Testis (tissue), 3 donors: ENCODE data around the gene TMEM40. TPM values are rescaled to one million over a fixed set of nuclear protein-coding genes. Genes with fewer than 3 reads are reported as not detected.
"Not testable (repeated sequence)": the region's sequence is repeated elsewhere in the genome, so short reads cannot be mapped to it uniquely, and the experiment has no call there.

ENCODE experiments used
- DNase-seq: peaks from one replicate; pipeline ENCODE4 v3.0.0-alpha.2; 2019
- H3K27ac ChIP-seq, 2 donors: fragments of 200-600 bp; sonication (generic); one replicate each; pipeline ENCODE4 v1.5.1; 2019
- H3K27me3 ChIP-seq: fragments of 200-600 bp; sonication (generic); one replicate; pipeline ENCODE4 v1.5.1; 2019
- H3K36me3 ChIP-seq: fragments of 200-600 bp; sonication (generic); one replicate; pipeline ENCODE4 v1.5.1; 2017; ENCODE audit warnings: low read depth; ENCODE audit errors: missing control alignments
- H3K4me1 ChIP-seq: fragments of 200-600 bp; sonication (generic); one replicate; pipeline ENCODE4 v1.5.1; 2019
- H3K4me3 ChIP-seq, 2 donors: fragments of 200-600 bp; sonication (generic); one replicate each; pipeline ENCODE4 v1.5.1; 2017 to 2019
- H3K9me3 ChIP-seq: fragments of 200-600 bp; sonication (generic); one replicate; pipeline ENCODE4 v1.5.1; 2017
- POLR2A ChIP-seq: fragments of 450-650 bp; IDR thresholded peaks from one replicate; pipeline ENCODE4 v1.6.1; 2017; ENCODE audit warnings: antibody characterized with exemption, mild to moderate bottlenecking, moderate library complexity
- WGBS, 2 donors: methylation state at CpG; one replicate each; pipeline ENCODE4 v1.1.5; 2018; 5-methylcytosine and 5-hydroxymethylcytosine counted together
- intact Hi-C: fragments of 100-400 bp; cut with DNase I; formaldehyde crosslinking; loops from one replicate; pipeline ENCODE4 v1.15.1; 2023; ENCODE audit warnings: low total_unique reads
- polyA plus RNA-seq: library from polyadenylated mRNA; stranded (reverse); fragments of 350-450 nt; fragmentation: Illumina TruSeq; extraction: RNeasy Lipid Tissue Mini Kit (QIAGEN cat#74804); gene quantifications from one replicate; pipeline ENCODE4 v1.2.3, GENCODE V29; 2014; ENCODE audit warnings: low read depth, low replicate concordance; ENCODE audit not compliant: insufficient read depth
- total RNA-seq, 2 donors: library from RNA; depleted of rRNA; stranded (reverse); fragments of >200 nt; gene quantifications; one replicate each; pipeline ENCODE4 v1.2.3, GENCODE V29; 2016
- TF ChIP-seq, protein P1 (sequence below), 3 experiments: fragments of 450-650 bp in 2 of 3; fragments of 200-600 bp in 1 of 3; sonication (generic) in 1 of 3; IDR thresholded peaks; one replicate each; pipeline ENCODE4 v1.5.1; 2016 to 2019; ENCODE audit warnings: antibody characterized with exemption in 3 of 3, mild to moderate bottlenecking in 2 of 3, moderate library complexity in 1 of 3

TMEM40 gene
- total and polyA plus RNA-seq, 3 donors from 2014 or later, result 0.96 to 1.7 (median 1.5) TPM

- intact Hi-C loops, result no loop called here
- no peaks in the 10 kb centered on the region for H3K36me3 ChIP-seq
- peak overlapping the region; percentile 70 to 92 for H3K4me3 ChIP-seq
- 22 to 27% methylated on average over 14 to 16 of the region's 17 CpGs for WGBS, 2 donors
- DNase-seq, result no peak
- no peak for TF ChIP-seq POLR2A
- TF ChIP-seq, protein P1, sequence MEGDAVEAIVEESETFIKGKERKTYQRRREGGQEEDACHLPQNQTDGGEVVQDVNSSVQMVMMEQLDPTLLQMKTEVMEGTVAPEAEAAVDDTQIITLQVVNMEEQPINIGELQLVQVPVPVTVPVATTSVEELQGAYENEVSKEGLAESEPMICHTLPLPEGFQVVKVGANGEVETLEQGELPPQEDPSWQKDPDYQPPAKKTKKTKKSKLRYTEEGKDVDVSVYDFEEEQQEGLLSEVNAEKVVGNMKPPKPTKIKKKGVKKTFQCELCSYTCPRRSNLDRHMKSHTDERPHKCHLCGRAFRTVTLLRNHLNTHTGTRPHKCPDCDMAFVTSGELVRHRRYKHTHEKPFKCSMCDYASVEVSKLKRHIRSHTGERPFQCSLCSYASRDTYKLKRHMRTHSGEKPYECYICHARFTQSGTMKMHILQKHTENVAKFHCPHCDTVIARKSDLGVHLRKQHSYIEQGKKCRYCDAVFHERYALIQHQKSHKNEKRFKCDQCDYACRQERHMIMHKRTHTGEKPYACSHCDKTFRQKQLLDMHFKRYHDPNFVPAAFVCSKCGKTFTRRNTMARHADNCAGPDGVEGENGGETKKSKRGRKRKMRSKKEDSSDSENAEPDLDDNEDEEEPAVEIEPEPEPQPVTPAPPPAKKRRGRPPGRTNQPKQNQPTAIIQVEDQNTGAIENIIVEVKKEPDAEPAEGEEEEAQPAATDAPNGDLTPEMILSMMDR (IDR thresholded peaks at IDR 0.05), result no peak
- H3K27me3 ChIP-seq, result no peaks in the 10 kb centered on the region
- no peaks in the 10 kb centered on the region for H3K9me3 ChIP-seq
- peak overlapping the region; percentile 90 to 95 for H3K27ac ChIP-seq
- H3K4me1 ChIP-seq, result peaks cover 31% of the 10 kb centered on the region
Observed at GRCh38 chr3:12797124-12797891, 38.2 kb upstream of the TMEM40 start.

DNA sequence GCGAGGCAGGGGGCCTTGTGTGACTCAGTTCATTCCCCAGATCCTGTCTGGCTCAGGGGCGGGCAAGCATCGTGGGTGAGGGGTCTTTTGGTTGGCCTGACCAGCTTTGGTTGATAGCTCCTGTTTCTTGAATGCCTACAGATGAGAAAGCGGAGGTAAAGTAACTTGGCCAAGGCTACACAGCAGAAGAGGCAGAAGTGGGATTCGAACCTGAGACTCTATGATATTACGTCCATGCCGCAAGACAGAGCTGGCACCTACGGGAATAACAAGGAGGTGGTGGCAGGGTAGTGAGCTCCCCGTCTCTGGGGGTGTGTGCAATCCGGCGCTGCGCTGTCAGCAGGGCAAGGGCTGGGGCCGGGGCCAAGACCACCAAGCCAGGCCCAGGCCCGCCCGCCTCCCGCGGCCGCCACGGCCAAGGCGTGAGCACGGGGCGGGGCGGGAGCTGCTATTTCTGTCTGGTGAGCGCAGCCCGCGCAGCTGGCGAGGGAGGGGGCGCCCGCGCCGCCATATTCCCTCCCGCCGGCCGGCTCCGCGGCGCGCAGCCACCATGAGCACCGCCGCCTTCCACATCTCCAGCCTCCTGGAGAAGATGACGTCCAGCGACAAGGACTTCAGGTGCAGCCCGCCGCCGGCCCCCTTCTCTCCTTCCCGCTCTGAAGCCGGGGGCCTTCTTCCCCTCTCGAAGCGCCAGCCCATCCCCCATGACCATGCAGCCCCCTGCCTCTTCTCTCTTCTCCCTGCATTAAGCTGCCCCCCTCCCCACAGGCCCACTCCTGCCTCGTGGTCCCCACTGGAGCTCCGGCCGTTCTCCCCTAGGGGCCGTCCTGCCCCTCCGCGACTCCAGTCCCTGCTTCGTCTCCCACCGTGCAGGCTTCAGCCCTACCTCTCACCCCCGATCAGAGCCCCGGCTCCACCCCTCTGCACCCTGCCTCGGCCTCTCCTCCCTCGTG, 37.4 kb upstream of the TMEM40 start, which contains the start of gene CAND2:
CAND2 (plus strand) TSS at position 510 of the 953 bp plus-strand sequence; CDS start at position 551, 41 bp downstream.
- DNase-seq, result peak; percentile 84
- intact Hi-C loops, result no loop called here

GRCh38 chr3:12793701-12794100, 34.6 kb upstream of the TMEM40 start:
- no peaks in the 10 kb centered on the region for H3K9me3 ChIP-seq
- H3K4me3 ChIP-seq, result no peak overlapping the region
- WGBS, 2 donors, result 51 to 55% methylated on average over 5 of the region's 5 CpGs
- H3K27ac ChIP-seq, result no peak overlapping the region
- no peaks in the 10 kb centered on the region for H3K36me3 ChIP-seq
- intact Hi-C loops, result no loop called here
- TF ChIP-seq, protein P1 (IDR thresholded peaks at IDR 0.05), result no peak
- TF ChIP-seq POLR2A, result no peak
- H3K4me1 ChIP-seq, result peaks cover 19% of the 10 kb centered on the region
- no peaks in the 10 kb centered on the region for H3K27me3 ChIP-seq
- DNase-seq, result no peak

More for the DNA sequence above, 37.4 kb upstream of the TMEM40 start, which contains the start of gene CAND2:
- Histone ChIP-seq H3K27ac (peak within 1 kb of the TSS; percentile 90 to 95), H3K27me3 (no peaks in the 10 kb centered on the region), H3K36me3 (no peaks in the 10 kb centered on the region), H3K4me3 (peak within 1 kb of the TSS; percentile 70 to 92), H3K9me3 (no peaks in the 10 kb centered on the region), H3K4me1 (peaks cover 31% of the 10 kb centered on the region)
- WGBS, 2 donors, result 5% methylated on average over 35 to 49 of the region's 61 CpGs
- TF ChIP-seq, protein P1 (IDR thresholded peaks at IDR 0.05), result no peak

- Histone ChIP-seq H3K4me3 (no peak overlapping the region), H3K27me3 (no peaks in the 10 kb centered on the region), H3K9me3 (no peaks in the 10 kb centered on the region), H3K4me1 (peaks cover 6% of the 10 kb centered on the region), H3K36me3 (no peaks in the 10 kb centered on the region), H3K27ac (no peak overlapping the region)
- WGBS, 2 donors, result 79 to 83% methylated on average over 1 of the region's 1 CpG
- intact Hi-C loops, result no loop called here
- DNase-seq, result no peak
- TF ChIP-seq, protein P1 (IDR thresholded peaks at IDR 0.05), result no peak
- no peak for TF ChIP-seq POLR2A
Observed at GRCh38 chr3:12791430-12791829, 32.4 kb upstream of the TMEM40 start.

GRCh38 chr3:12787967-12788690, 29.1 kb upstream of the TMEM40 start:
- H3K27me3 ChIP-seq, DNase-seq, H3K36me3 ChIP-seq, intact Hi-C loops, H3K4me3 ChIP-seq, H3K4me1 ChIP-seq, H3K27ac ChIP-seq, H3K9me3 ChIP-seq: not testable (repeated sequence)
- 85 to 90% methylated on average over 11 to 23 of the region's 23 CpGs for WGBS, 2 donors
